GM19463 (cell line): ENCODE data around the gene SFXN4.
"Not testable (repeated sequence)": the region's sequence is repeated elsewhere in the genome, so short reads cannot be mapped to it uniquely, and the experiment has no call there.

Experiments used
- ATAC-seq: cut with Tn5 transposase; IDR thresholded peaks from one replicate; pipeline ENCODE4 v1.9.1; 2021; ENCODE audit warnings: mild to moderate bottlenecking, moderate library complexity; ENCODE audit not compliant: unreplicated experiment

Gene SFXN4

DNA sequence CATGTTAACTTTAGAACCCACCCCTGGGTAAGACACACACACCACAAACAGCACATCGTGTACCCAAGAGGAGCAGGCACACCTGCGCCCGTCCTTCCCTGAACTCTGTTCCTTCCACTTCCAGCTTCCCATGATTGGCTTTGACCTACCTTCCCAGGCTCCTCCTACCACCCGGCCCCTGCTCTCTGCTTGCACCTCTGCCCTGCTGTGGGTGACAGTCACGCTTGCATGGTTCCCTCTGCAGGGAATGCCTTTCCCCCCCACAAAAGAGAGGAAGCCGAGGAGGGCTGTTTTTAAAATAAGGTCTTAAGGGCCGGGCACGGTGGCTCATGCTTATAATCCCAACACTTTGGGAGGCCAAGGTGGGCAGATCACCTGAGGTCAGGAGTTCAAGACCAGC lies 16.4 kb downstream of the SFXN4 start:
- ATAC-seq: no peak

DNA sequence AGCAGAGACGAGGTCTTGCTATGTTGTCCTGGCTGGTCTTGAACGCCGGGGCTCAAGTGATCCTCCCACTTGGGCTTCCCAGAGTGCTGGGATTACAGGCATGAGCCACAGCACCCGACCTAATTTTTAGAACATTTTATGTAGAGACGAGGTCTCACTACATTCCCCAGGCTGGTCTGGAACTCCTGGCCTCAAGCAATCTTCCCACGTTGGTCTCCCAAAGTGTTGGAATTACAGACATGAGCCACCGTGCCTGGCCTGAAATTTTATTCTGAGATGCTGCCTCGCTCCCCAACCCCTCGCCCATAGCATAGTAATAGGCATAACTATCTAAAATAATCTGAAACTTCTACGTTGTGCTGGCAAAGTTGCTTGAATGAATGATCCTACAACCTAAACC lies 21.9 kb downstream of the SFXN4 start:
- no peak for ATAC-seq

DNA sequence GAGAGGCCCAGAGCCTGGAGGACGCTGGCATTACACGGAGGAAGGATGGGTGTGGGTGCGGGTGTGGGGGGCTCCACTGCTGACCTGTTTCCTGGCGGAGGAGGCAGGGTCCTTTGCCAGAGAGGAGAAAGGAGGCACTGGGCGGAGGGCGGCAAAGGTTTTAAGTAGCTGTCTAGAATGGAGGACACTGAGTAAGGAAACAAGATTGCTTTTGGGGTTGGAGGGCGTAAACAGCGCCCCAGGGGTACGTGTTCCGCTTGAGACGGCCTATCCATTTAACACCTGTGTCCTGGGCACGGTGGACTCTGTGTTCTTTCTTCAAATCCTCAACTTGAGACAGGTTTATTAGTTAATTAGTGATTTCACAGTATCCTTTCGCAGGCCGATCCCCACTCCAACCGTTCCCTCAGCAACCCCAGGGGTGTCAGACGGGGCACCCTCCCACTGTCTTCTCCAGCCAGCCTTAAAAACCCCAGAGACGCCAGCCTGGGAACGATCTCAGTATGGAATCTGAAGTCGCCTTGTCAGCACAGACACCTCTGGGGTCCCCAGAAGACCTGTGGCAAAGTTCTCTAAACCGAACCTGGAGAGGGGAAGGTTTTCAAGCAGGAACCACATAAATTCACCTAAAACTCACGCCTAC lies 24.8 kb downstream of the SFXN4 start:
- no peak for ATAC-seq

DNA sequence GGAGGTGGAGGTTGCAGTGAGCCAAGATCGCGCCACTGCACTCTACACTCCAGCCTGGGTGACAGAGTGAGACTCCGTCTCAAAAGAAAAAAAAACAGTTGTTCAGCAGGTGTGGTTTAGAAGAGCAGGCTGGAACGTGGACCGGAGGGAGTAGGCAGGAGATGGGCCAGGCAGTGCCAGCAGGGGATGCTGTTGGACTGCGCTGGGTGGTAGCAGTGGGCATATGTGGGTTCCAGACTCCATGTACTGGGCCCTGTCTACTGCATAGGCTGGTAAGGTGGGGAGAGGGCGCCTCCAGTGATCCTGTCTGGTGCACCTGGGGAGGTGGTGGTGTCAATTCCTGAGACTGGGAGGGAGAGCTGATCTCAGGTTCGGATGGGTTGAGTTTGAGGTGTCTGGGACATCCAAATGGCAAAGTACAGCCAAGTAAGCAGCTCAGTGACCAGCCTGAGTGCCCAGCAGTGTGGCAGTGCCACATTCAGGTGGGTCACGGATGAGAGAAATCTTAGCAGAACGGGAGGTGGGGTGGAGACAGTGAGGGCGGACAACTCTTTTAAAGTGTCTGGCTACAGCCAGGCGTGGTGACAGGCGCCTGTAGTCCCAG lies 25.9 kb downstream of the SFXN4 start:
- no peak for ATAC-seq

- ATAC-seq: no peak
Measured at GRCh38 chr10:119138346-119139306, 26.9 kb downstream of the SFXN4 start.

GRCh38 chr10:119137878-119138277 lies 27.6 kb downstream of the SFXN4 start:
- not testable (repeated sequence) for ATAC-seq

GRCh38 chr10:119136084-119136483 lies 29.4 kb downstream of the SFXN4 start:
- ATAC-seq: no peak

GRCh38 chr10:119135513-119135881 lies 30.0 kb downstream of the SFXN4 start:
- ATAC-seq: no peak

- no peak for ATAC-seq
Measured at GRCh38 chr10:119133949-119134348, 31.6 kb downstream of the SFXN4 start.

- no peak for ATAC-seq
Measured at GRCh38 chr10:119132521-119133345, 32.8 kb downstream of the SFXN4 start.

GRCh38 chr10:119131512-119132240 lies 33.8 kb downstream of the SFXN4 start:
- peak; percentile 58 for ATAC-seq

DNA sequence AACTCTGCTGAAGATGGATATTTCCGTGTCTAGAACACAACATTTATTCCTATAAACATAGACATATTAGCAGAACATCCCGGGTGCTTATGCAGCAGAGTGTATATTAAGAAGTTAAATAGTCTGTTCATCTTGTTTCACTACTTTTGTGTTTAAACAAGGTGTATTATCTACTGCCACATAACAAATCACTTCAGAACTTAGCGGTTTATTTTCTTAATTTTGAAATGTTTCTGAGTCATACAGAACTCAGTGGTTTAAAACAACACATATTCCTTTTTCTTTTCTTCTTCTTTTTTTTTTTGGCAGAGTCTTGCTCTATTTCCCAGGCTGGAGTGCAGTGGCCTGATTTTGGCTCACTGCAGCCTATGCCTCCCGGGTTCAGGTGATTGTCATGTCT lies 35.8 kb downstream of the SFXN4 start:
- ATAC-seq: no peak

- ATAC-seq: no peak
Measured at GRCh38 chr10:119125942-119126341, 39.6 kb downstream of the SFXN4 start.

DNA sequence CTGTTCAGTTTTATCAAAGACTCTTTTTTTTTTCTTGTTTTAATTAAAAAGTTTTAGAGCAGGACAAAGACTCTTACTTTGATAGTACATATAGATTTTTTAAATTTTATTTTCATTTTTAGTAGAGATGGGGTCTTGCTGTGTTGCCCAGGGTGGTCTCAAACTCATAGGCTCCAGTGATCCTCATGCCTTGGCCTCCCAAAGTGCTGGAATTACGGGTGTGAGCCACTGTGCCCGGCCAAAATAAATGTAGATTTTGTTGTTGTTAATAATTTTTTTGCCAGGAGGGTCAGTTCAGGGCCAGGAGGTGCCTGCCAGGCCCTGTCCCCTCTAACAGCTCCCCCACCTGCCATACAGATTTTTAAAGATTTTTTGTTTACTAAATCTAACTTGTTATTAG lies 44.6 kb downstream of the SFXN4 start:
- no peak for ATAC-seq

DNA sequence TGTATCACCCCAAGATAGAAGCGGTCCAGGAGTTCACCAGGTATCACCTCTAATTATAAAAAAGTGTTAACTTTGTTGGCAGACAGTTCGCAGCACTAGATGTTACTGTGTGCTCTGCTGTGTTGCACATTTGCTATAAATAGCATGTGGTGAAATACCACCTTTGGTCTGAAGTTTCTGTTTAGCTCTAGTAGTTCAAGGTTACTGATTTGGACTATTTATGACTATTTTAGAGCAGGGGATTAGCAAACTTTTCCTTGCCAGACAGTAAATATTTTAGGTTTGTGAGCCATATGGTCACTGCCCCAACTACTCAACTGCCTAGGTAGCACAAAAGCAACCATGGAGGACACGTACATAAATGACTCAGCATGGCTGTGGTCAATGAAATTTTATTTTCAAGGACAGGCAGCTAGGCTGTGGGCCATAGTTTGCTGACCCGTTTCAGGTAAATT lies 45.1 kb downstream of the SFXN4 start:
- ATAC-seq: peak; percentile 91

- no peak for ATAC-seq
Measured at GRCh38 chr10:119119400-119119799, 46.1 kb downstream of the SFXN4 start.

- no peak for ATAC-seq
Measured at GRCh38 chr10:119118231-119118630, 47.3 kb downstream of the SFXN4 start.

DNA sequence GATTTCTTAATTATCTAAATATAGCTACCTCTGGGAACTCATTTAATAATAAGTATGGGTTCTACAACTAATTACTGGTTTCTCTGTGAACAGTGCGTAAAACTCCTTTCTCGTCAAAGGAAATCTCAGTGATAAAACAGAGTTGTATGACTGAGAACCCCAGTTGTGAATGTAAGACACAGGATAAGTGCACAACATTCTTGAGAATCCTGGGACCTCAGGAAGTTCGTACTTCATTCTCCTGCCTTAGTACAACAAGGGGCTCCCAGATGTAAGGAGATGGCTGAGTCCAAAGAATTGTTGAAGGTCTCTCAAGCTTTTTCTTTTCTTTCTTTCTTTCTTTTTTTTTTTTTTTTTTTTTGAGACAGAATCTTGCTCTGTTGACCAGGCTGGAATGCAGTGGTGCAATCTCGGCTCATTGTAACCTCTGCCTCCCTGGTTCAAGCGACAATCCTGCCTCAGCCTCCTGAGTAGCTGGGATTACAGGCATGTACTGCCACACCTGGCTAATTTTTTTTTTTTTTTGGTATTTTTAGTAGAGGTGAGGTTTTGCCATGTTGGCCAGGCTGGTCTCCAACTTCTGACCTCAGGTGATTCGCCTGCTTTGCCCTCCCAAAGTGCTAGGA lies 49.1 kb downstream of the SFXN4 start:
- no peak for ATAC-seq

DNA sequence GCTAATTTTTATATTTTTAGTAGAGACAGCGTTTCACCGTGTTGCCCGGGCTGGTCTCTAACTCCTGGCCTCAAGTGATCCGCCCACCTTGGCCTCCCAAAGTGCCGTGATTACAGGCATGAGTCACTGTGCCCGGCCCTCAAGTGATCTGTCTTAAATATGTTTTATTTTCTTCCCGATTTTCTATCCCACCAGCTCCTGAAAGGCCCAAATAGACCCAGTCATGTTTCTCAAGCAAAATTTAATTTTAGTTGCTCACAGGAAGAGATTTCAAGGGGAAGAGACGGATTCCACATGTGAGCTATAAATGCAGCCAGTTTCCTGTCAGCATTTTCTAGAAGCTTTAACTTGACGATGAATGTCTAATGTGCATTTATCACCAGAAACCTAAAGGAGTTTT lies 49.6 kb downstream of the SFXN4 start:
- no peak for ATAC-seq
